Glutamatergic neuron (in vitro differentiated cells): ENCODE data around the gene CASK. TPM values are rescaled to one million over a fixed set of nuclear protein-coding genes. Genes with fewer than 3 reads are reported as not detected.

Source experiments
- DNase-seq: peaks from one replicate; pipeline ENCODE4 v3.0.0; 2022
- H3K27ac Mint-ChIP-seq: one replicate; pipeline ENCODE4 v1.8.0; 2020; ENCODE audit warnings: mild to moderate bottlenecking, mixed read lengths, inconsistent platforms; ENCODE audit not compliant: unreplicated experiment
- H3K27me3 Mint-ChIP-seq: one replicate; pipeline ENCODE4 v1.8.0; 2020; ENCODE audit warnings: mild to moderate bottlenecking, moderate library complexity, mixed read lengths, inconsistent platforms; ENCODE audit not compliant: unreplicated experiment
- H3K36me3 Mint-ChIP-seq: one replicate; pipeline ENCODE4 v1.8.0; 2020; ENCODE audit warnings: mild to moderate bottlenecking, mixed read lengths, inconsistent platforms; ENCODE audit not compliant: unreplicated experiment
- H3K4me1 Mint-ChIP-seq: one replicate; pipeline ENCODE4 v1.8.0; 2020; ENCODE audit warnings: mild to moderate bottlenecking, low read depth, mixed read lengths, inconsistent platforms; ENCODE audit not compliant: unreplicated experiment
- H3K4me3 Mint-ChIP-seq: one replicate; pipeline ENCODE4 v1.8.0; 2020; ENCODE audit warnings: mild to moderate bottlenecking, mixed read lengths, inconsistent platforms; ENCODE audit not compliant: unreplicated experiment
- H3K9me3 Mint-ChIP-seq: one replicate; pipeline ENCODE4 v1.8.0; 2020; ENCODE audit warnings: mild to moderate bottlenecking, moderate library complexity, mixed read lengths, inconsistent platforms; ENCODE audit not compliant: unreplicated experiment
- total RNA-seq: library from RNA; stranded (reverse); fragmentation: NEBNext Ultra II Directional; extraction: Animal tissue kit (Norgen Biotek cat#: 25700); gene quantifications from one replicate; pipeline ENCODE4 v1.2.1, GENCODE V29; 2021; ENCODE audit not compliant: unreplicated experiment
- TF ChIP-seq, protein P1 (sequence below): fragments of 200-600 bp; sonication (generic); IDR thresholded peaks from one replicate; pipeline ENCODE4 v1.5.0; 2021; ENCODE audit not compliant: partially characterized antibody, unreplicated experiment

Gene CASK
- total RNA-seq, 1 donor from 2014 or later = 173 TPM

GRCh38 chrX:41468647-41469323 lies 454.6 kb downstream of the CASK start:
- H3K36me3 Mint-ChIP-seq = no peaks in the 10 kb centered on the region
- TF ChIP-seq, protein P1, sequence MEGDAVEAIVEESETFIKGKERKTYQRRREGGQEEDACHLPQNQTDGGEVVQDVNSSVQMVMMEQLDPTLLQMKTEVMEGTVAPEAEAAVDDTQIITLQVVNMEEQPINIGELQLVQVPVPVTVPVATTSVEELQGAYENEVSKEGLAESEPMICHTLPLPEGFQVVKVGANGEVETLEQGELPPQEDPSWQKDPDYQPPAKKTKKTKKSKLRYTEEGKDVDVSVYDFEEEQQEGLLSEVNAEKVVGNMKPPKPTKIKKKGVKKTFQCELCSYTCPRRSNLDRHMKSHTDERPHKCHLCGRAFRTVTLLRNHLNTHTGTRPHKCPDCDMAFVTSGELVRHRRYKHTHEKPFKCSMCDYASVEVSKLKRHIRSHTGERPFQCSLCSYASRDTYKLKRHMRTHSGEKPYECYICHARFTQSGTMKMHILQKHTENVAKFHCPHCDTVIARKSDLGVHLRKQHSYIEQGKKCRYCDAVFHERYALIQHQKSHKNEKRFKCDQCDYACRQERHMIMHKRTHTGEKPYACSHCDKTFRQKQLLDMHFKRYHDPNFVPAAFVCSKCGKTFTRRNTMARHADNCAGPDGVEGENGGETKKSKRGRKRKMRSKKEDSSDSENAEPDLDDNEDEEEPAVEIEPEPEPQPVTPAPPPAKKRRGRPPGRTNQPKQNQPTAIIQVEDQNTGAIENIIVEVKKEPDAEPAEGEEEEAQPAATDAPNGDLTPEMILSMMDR = no peak
- no peak for DNase-seq
- H3K4me1 Mint-ChIP-seq = no peaks in the 10 kb centered on the region
- no peak overlapping the region for H3K4me3 Mint-ChIP-seq
- H3K9me3 Mint-ChIP-seq = no peaks in the 10 kb centered on the region
- peaks cover 4% of the 10 kb centered on the region for H3K27me3 Mint-ChIP-seq
- no peak overlapping the region for H3K27ac Mint-ChIP-seq

Other genes with a start within 250 kb of the CASK start
- gene GPR34, start 234.6 kb downstream of the CASK start, total RNA-seq = not detected
- not detected for gene GPR82, start 199.4 kb downstream of the CASK start, total RNA-seq